HL-60 (cell line): ENCODE data around the gene RAB11B.

Source experiments
- DNase-seq, 2 experiments: peaks; one replicate each; pipeline ENCODE4 v3.0.0-alpha.2; 2010 to 2020; ENCODE audit warnings: low read depth in 1 of 2, low spot score in 1 of 2
- H3K27ac ChIP-seq: fragments of 250-450 bp; sonication (Bioruptor Pico); replicated peaks from 2 replicates; pipeline ENCODE4 v1.5.1; 2020; ENCODE audit warnings: mild to moderate bottlenecking, moderate library complexity
- H3K27me3 ChIP-seq: fragments of 250-450 bp; sonication (Bioruptor Pico); 2 replicates; pipeline ENCODE4 v1.5.1; 2021; ENCODE audit warnings: mild to moderate bottlenecking, moderate library complexity; ENCODE audit not compliant: insufficient read depth, poor library complexity, severe bottlenecking
- H3K4me3 ChIP-seq: replicated peaks from 2 replicates; pipeline ENCODE4 v1.5.1; 2011; ENCODE audit warnings: mild to moderate bottlenecking, control low read depth, low read length; ENCODE audit not compliant: insufficient read depth
- CTCF ChIP-seq: IDR thresholded peaks from one replicate; pipeline ENCODE4 v1.5.1; 2011; ENCODE audit warnings: low read length, control low read depth, inconsistent platforms; ENCODE audit not compliant: insufficient read depth
- GABPA ChIP-seq: IDR thresholded peaks from 2 replicates; pipeline ENCODE4 v1.6.1; 2012; ENCODE audit warnings: low read depth
- POLR2AphosphoS5 ChIP-seq: IDR thresholded peaks from 2 replicates; pipeline ENCODE4 v1.6.1; 2012; ENCODE audit warnings: low read depth
- REST ChIP-seq: IDR thresholded peaks from 2 replicates; pipeline ENCODE4 v1.6.1; 2012; ENCODE audit warnings: low read depth; ENCODE audit not compliant: insufficient replicate concordance
- SPI1 ChIP-seq: IDR thresholded peaks from 2 replicates; pipeline ENCODE4 v1.6.1; 2012; ENCODE audit warnings: low read depth, mild to moderate bottlenecking, borderline replicate concordance

RAB11B gene

GRCh38 chr19:8398311-8398771 lies 8.2 kb downstream of the RAB11B start:
- Histone ChIP-seq H3K27me3 (no peaks in the 10 kb centered on the region), H3K27ac (no peak overlapping the region), H3K4me3 (no peak overlapping the region)
- no peak for DNase-seq
- TF ChIP-seq GABPA = no peak
- TF ChIP-seq CTCF = no peak
- no peak for TF ChIP-seq SPI1
- TF ChIP-seq REST = no peak
- no peak for TF ChIP-seq POLR2AphosphoS5

GRCh38 chr19:8399681-8400188 lies 9.6 kb downstream of the RAB11B start:
- Histone ChIP-seq H3K27me3 (no peaks in the 10 kb centered on the region), H3K4me3 (no peak overlapping the region), H3K27ac (no peak overlapping the region)
- DNase-seq = no peak
- TF ChIP-seq GABPA (no peak), REST (no peak)

GRCh38 chr19:8401981-8402411 lies 11.8 kb downstream of the RAB11B start:
- Histone ChIP-seq H3K27me3 (no peaks in the 10 kb centered on the region), H3K27ac (no peak overlapping the region)
- no peak for TF ChIP-seq POLR2AphosphoS5
- TF ChIP-seq CTCF = no peak
- TF ChIP-seq GABPA = no peak
- TF ChIP-seq REST = no peak
- no peak for TF ChIP-seq SPI1

More at GRCh38 chr19:8401981-8402411, 11.8 kb downstream of the RAB11B start:
- DNase-seq = no peak
- no peak overlapping the region for H3K4me3 ChIP-seq
